Measurements from ENCODE around the gene RAP2C. TPM values are rescaled to one million over a fixed set of nuclear protein-coding genes. Genes with fewer than 3 reads are reported as not detected.

Gene RAP2C
- total RNA-seq, 2 experiments from 2014 or later = 13.8 to 22.1 TPM

DNA sequence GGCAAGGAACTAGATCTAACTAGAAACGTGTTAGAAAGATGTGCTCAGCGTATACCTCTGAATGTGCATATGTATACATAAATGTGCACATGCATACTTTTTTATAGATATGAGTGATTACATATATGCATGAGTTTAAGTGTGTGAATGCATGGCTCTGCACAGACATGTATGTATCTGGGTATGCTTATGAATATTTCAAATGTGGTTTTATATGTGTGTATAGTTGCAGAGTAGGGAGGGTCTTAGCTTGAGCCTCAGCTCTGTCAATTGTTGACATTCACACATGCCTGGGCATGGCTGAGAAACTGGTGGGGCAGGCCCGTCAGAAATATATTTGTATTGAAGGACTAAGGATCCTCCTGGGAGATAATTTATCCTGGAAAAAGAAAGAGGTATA, 31.1 kb downstream of the RAP2C start:
- no peak for DNase-seq (ENCODE audit: low spot score)
- Histone ChIP-seq H3K4me3 (ENCODE audit: low read depth, low read length, poor library complexity, severe bottlenecking) (no peak overlapping the region), H3K36me3 (ENCODE audit: insufficient read depth, low read length) (no peaks in the 10 kb centered on the region), H3K4me2 (ENCODE audit: low read length) (no peak overlapping the region), H3K27ac (ENCODE audit: low read depth, low read length, poor library complexity, severe bottlenecking) (no peak overlapping the region), H4K20me1 (ENCODE audit: insufficient read depth, low read length) (no peaks in the 10 kb centered on the region), H3K9me2 (ENCODE audit: insufficient read depth, low read length) (no peaks in the 10 kb centered on the region), H3K4me1 (ENCODE audit: insufficient read depth, low read length, poor library complexity, severe bottlenecking) (no peaks in the 10 kb centered on the region), H3K79me2 (ENCODE audit: insufficient read depth, low read depth, low read length) (no peaks in the 10 kb centered on the region), H2AFZ (ENCODE audit: low read length) (no peak overlapping the region), H3K9me3 (ENCODE audit: low read length) (no peaks in the 10 kb centered on the region)
- ChIA-PET CTCF (ENCODE audit: unreplicated experiment) (no interaction called here), POLR2A (no interaction called here)
- no peak for TF ChIP-seq EZH2phosphoT487 (IDR thresholded peaks at IDR 0.05; ENCODE audit: borderline replicate concordance, low read depth, low read length)
- TF ChIP-seq, protein P1, sequence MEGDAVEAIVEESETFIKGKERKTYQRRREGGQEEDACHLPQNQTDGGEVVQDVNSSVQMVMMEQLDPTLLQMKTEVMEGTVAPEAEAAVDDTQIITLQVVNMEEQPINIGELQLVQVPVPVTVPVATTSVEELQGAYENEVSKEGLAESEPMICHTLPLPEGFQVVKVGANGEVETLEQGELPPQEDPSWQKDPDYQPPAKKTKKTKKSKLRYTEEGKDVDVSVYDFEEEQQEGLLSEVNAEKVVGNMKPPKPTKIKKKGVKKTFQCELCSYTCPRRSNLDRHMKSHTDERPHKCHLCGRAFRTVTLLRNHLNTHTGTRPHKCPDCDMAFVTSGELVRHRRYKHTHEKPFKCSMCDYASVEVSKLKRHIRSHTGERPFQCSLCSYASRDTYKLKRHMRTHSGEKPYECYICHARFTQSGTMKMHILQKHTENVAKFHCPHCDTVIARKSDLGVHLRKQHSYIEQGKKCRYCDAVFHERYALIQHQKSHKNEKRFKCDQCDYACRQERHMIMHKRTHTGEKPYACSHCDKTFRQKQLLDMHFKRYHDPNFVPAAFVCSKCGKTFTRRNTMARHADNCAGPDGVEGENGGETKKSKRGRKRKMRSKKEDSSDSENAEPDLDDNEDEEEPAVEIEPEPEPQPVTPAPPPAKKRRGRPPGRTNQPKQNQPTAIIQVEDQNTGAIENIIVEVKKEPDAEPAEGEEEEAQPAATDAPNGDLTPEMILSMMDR (conservative IDR thresholded peaks at IDR 0.05; ENCODE audit: low read length) = no peak
- intact Hi-C loops (cut with micrococcal nuclease; ENCODE audit: unreplicated experiment) = no loop called here
- no TSS peak for BruUV-seq (replicated peaks)

DNA sequence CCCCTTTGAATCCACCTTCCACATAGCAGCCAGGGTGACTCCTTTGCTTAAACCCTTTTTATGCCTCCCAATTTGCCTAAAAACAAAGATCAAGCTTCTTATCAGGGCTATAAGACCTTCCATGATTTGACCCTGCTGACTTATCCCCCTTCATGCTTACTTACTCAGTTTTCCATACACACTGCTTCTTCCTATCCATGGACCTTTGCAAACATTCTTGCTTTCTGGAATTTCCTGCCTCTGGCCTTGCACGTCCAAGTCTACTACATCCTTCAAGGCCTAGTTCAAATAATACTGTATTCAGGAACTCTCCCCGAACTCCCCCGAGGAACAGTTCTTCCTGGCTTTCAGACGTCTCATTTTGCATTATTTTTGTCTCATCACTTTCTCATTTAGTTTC, 31.8 kb downstream of the RAP2C start:
- Histone ChIP-seq H3K4me2 (ENCODE audit: low read length) (no peak overlapping the region), H3K9me2 (ENCODE audit: insufficient read depth, low read length) (no peaks in the 10 kb centered on the region), H3K4me1 (ENCODE audit: insufficient read depth, low read length, poor library complexity, severe bottlenecking) (no peaks in the 10 kb centered on the region), H3K4me3 (ENCODE audit: low read depth, low read length, poor library complexity, severe bottlenecking) (no peak overlapping the region), H4K20me1 (ENCODE audit: insufficient read depth, low read length) (no peaks in the 10 kb centered on the region), H2AFZ (ENCODE audit: low read length) (no peak overlapping the region), H3K27ac (ENCODE audit: low read depth, low read length, poor library complexity, severe bottlenecking) (no peak overlapping the region), H3K79me2 (ENCODE audit: insufficient read depth, low read depth, low read length) (no peaks in the 10 kb centered on the region), H3K9me3 (ENCODE audit: low read length) (no peaks in the 10 kb centered on the region), H3K36me3 (ENCODE audit: insufficient read depth, low read length) (no peaks in the 10 kb centered on the region)
- intact Hi-C loops (cut with micrococcal nuclease; ENCODE audit: unreplicated experiment) = no loop called here
- CTCF ChIA-PET (ENCODE audit: unreplicated experiment) = no interaction called here
- no TSS peak for BruUV-seq (replicated peaks)
- TF ChIP-seq, protein P1 (conservative IDR thresholded peaks at IDR 0.05; ENCODE audit: low read length) = no peak
- TF ChIP-seq EZH2phosphoT487 (IDR thresholded peaks at IDR 0.05; ENCODE audit: borderline replicate concordance, low read depth, low read length) = no peak
- POLR2A ChIA-PET = no interaction called here
- no peak for DNase-seq (ENCODE audit: low spot score)

DNA sequence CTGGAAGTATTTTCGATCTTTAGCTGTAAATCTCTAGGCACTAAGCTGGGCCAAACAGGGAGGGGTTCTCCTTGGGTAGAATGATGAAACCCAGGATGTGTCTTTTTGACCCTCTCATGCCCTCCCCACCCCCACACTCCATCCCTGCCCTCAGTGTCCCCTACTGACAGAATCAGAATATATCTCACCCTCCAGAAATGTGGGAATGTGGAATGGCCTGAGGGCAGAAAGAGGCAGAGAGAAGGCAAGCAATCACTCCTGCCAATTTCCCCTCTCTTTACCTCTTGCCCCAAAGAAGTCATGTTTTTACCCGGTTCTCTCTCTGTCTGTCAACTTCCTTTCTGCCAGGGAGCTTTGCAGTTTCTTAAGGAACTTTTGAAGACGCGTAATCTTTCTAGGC, 34.4 kb downstream of the RAP2C start:
- ChIA-PET POLR2A (no interaction called here), CTCF (ENCODE audit: unreplicated experiment) (no interaction called here)
- H3K9me3 ChIP-seq (ENCODE audit: low read length) = no peaks in the 10 kb centered on the region
- no peak overlapping the region for H3K27ac ChIP-seq (ENCODE audit: low read depth, low read length, poor library complexity, severe bottlenecking)
- no peaks in the 10 kb centered on the region for H3K36me3 ChIP-seq (ENCODE audit: insufficient read depth, low read length)
- no peaks in the 10 kb centered on the region for H4K20me1 ChIP-seq (ENCODE audit: insufficient read depth, low read length)
- no peak for DNase-seq (ENCODE audit: low spot score)
- intact Hi-C loops (cut with micrococcal nuclease; ENCODE audit: unreplicated experiment) = no loop called here
- no peak for TF ChIP-seq EZH2phosphoT487 (IDR thresholded peaks at IDR 0.05; ENCODE audit: borderline replicate concordance, low read depth, low read length)
- TF ChIP-seq, protein P1 (conservative IDR thresholded peaks at IDR 0.05; ENCODE audit: low read length) = no peak
- no peak overlapping the region for H2AFZ ChIP-seq (ENCODE audit: low read length)
- no peaks in the 10 kb centered on the region for H3K79me2 ChIP-seq (ENCODE audit: insufficient read depth, low read depth, low read length)
- H3K4me3 ChIP-seq (ENCODE audit: low read depth, low read length, poor library complexity, severe bottlenecking) = no peak overlapping the region
- H3K9me2 ChIP-seq (ENCODE audit: insufficient read depth, low read length) = no peaks in the 10 kb centered on the region
- no peaks in the 10 kb centered on the region for H3K4me1 ChIP-seq (ENCODE audit: insufficient read depth, low read length, poor library complexity, severe bottlenecking)
- H3K4me2 ChIP-seq (ENCODE audit: low read length) = no peak overlapping the region
- BruUV-seq (replicated peaks) = no TSS peak

Data from OCI-LY7 (cell line).